Glutamatergic neuron (in vitro differentiated cells): ENCODE results near the gene TRPM5. TPM values are rescaled to one million over a fixed set of nuclear protein-coding genes. Genes with fewer than 3 reads are reported as not detected.

ENCODE experiments used
- DNase-seq: peaks from one replicate; pipeline ENCODE4 v3.0.0; 2022
- H3K27ac Mint-ChIP-seq: one replicate; pipeline ENCODE4 v1.8.0; 2020; ENCODE audit warnings: mild to moderate bottlenecking, mixed read lengths, inconsistent platforms; ENCODE audit not compliant: unreplicated experiment
- H3K27me3 Mint-ChIP-seq: one replicate; pipeline ENCODE4 v1.8.0; 2020; ENCODE audit warnings: mild to moderate bottlenecking, moderate library complexity, mixed read lengths, inconsistent platforms; ENCODE audit not compliant: unreplicated experiment
- H3K36me3 Mint-ChIP-seq: one replicate; pipeline ENCODE4 v1.8.0; 2020; ENCODE audit warnings: mild to moderate bottlenecking, mixed read lengths, inconsistent platforms; ENCODE audit not compliant: unreplicated experiment
- H3K4me1 Mint-ChIP-seq: one replicate; pipeline ENCODE4 v1.8.0; 2020; ENCODE audit warnings: mild to moderate bottlenecking, low read depth, mixed read lengths, inconsistent platforms; ENCODE audit not compliant: unreplicated experiment
- H3K4me3 Mint-ChIP-seq: one replicate; pipeline ENCODE4 v1.8.0; 2020; ENCODE audit warnings: mild to moderate bottlenecking, mixed read lengths, inconsistent platforms; ENCODE audit not compliant: unreplicated experiment
- H3K9me3 Mint-ChIP-seq: one replicate; pipeline ENCODE4 v1.8.0; 2020; ENCODE audit warnings: mild to moderate bottlenecking, moderate library complexity, mixed read lengths, inconsistent platforms; ENCODE audit not compliant: unreplicated experiment
- CTCF ChIP-seq: fragments of 200-600 bp; sonication (generic); IDR thresholded peaks from one replicate; pipeline ENCODE4 v1.5.0; 2021; ENCODE audit not compliant: partially characterized antibody, unreplicated experiment
- total RNA-seq: library from RNA; stranded (reverse); fragmentation: NEBNext Ultra II Directional; extraction: Animal tissue kit (Norgen Biotek cat#: 25700); gene quantifications from one replicate; pipeline ENCODE4 v1.2.1, GENCODE V29; 2021; ENCODE audit not compliant: unreplicated experiment

The TRPM5 gene
- total RNA-seq, 1 donor from 2014 or later, result not detected

- DNase-seq, result peak; percentile 8
- Mint-ChIP-seq H3K4me3 (no peak overlapping the region), H3K9me3 (no peaks in the 10 kb centered on the region), H3K27me3 (peaks cover 17% of the 10 kb centered on the region), H3K36me3 (no peaks in the 10 kb centered on the region), H3K27ac (no peak overlapping the region), H3K4me1 (no peaks in the 10 kb centered on the region)
- TF ChIP-seq CTCF, result no peak
Observed at GRCh38 chr11:2449548-2450320, 5.4 kb upstream of the TRPM5 start.

GRCh38 chr11:2448661-2449547 lies 4.6 kb upstream of the TRPM5 start:
- Mint-ChIP-seq H3K4me3 (no peak overlapping the region), H3K27ac (no peak overlapping the region), H3K27me3 (peaks cover 17% of the 10 kb centered on the region), H3K36me3 (no peaks in the 10 kb centered on the region), H3K4me1 (no peaks in the 10 kb centered on the region), H3K9me3 (no peaks in the 10 kb centered on the region)
- no peak for DNase-seq
- no peak for TF ChIP-seq CTCF

- DNase-seq, result peak; percentile 7
- Mint-ChIP-seq H3K4me3 (no peak overlapping the region), H3K4me1 (no peaks in the 10 kb centered on the region), H3K27me3 (peaks cover 22% of the 10 kb centered on the region), H3K9me3 (peaks cover under 1% of the 10 kb centered on the region), H3K27ac (no peak overlapping the region), H3K36me3 (peaks cover 4% of the 10 kb centered on the region)
- no peak for TF ChIP-seq CTCF
Observed at GRCh38 chr11:2447951-2448650, 3.8 kb upstream of the TRPM5 start.

GRCh38 chr11:2447253-2447950 lies 3.1 kb upstream of the TRPM5 start:
- H3K36me3 Mint-ChIP-seq, result peaks cover 7% of the 10 kb centered on the region
- no peaks in the 10 kb centered on the region for H3K4me1 Mint-ChIP-seq
- TF ChIP-seq CTCF, result no peak
- no peak overlapping the region for H3K4me3 Mint-ChIP-seq
- DNase-seq, result peak; percentile 6
- H3K9me3 Mint-ChIP-seq, result peaks cover 5% of the 10 kb centered on the region
- H3K27ac Mint-ChIP-seq, result no peak overlapping the region
- peaks cover 24% of the 10 kb centered on the region for H3K27me3 Mint-ChIP-seq
